HCT116 (cell line): ENCODE measurements around the gene SLC16A13. TPM values are rescaled to one million over a fixed set of nuclear protein-coding genes. Genes with fewer than 3 reads are reported as not detected.

Experiments
- ATAC-seq: fragments of 200-7000 bp; cut with Tn5 transposase; 2 replicates; pipeline ENCODE4 v1.9.1; 2020; ENCODE audit warnings: mild to moderate bottlenecking, moderate library complexity
- BruUV-seq: library from RNA; stranded (reverse); fragments of 400-500 nt; replicated peaks from 2 replicates; lab custom pipeline; 2021; lab: Mats Ljungman, UMichigan
- CTCF ChIA-PET: fragments of 300-600 bp; sonication (Branson Sonifier 250); formaldehyde crosslinking; loops from one replicate; lab custom pipeline; 2021; ENCODE audit warnings: antibody characterized with exemption; lab: Charles Lee
- POLR2A ChIA-PET: fragments of 300-600, 350-600 bp; sonication (Branson Sonifier 250); formaldehyde crosslinking; loops from one replicate; lab custom pipeline; 2021; ENCODE audit warnings: antibody characterized with exemption; lab: Charles Lee
- RAD21 ChIA-PET, 2 experiments: fragments of 300-600 bp; sonication (Branson Sonifier 250); formaldehyde crosslinking; loops; one replicate each; lab custom pipeline; 2023; ENCODE audit warnings: low total read pairs in 2 of 2; ENCODE audit not compliant: uncharacterized antibody in 2 of 2, unreplicated experiment in 2 of 2, low non-redundant PET in 1 of 2; lab: Charles Lee
- DNase-seq: peaks from one replicate; pipeline ENCODE4 v3.0.0-alpha.2; 2010; ENCODE audit warnings: low read depth, low spot score
- H2AFZ ChIP-seq: fragments of 200-600 bp; shearing (Covaris generic), sonication (generic); 2 replicates; pipeline ENCODE4 v1.6.1; 2017; ENCODE audit warnings: low read depth, mixed run types, mixed read lengths, antibody characterized with exemption, low read length; ENCODE audit not compliant: poor library complexity, severe bottlenecking
- H3K27ac ChIP-seq: 2 replicates; pipeline ENCODE4 v1.5.1; 2012; ENCODE audit warnings: low read depth, low read length
- H3K27me3 ChIP-seq: fragments of 200-600 bp; sonication (generic); 2 replicates; pipeline ENCODE4 v1.6.1; 2016; ENCODE audit warnings: mixed run types, low read length, mixed read lengths; ENCODE audit not compliant: insufficient read depth
- H3K36me3 ChIP-seq, 2 experiments: fragments of 200-500 bp in 1 of 2; fragments of 200-600 bp in 1 of 2; sonication (Bioruptor generic) in 1 of 2; sonication (generic) in 1 of 2; 2 replicates each; pipeline versions ENCODE4 v1.5.1 to v1.6.1; 2014 to 2016; ENCODE audit warnings: low read length in 2 of 2, inconsistent platforms in 1 of 2, mixed read lengths in 1 of 2, mixed run types in 1 of 2; ENCODE audit not compliant: insufficient read depth in 2 of 2, control insufficient read depth in 1 of 2
- H3K4me1 ChIP-seq, 2 experiments: fragments of 200-600 bp in 1 of 2; sonication (generic) in 1 of 2; 2 replicates each; pipeline versions ENCODE4 v1.5.1 to v1.6.1; 2012 to 2017; ENCODE audit warnings: low read length in 2 of 2, inconsistent platforms in 1 of 2, mild to moderate bottlenecking in 1 of 2, mixed read lengths in 1 of 2, mixed run types in 1 of 2, moderate library complexity in 1 of 2; ENCODE audit not compliant: insufficient read depth in 2 of 2, control insufficient read depth in 1 of 2
- H3K4me2 ChIP-seq: fragments of 200-600 bp; sonication (generic); 2 replicates; pipeline ENCODE4 v1.6.1; 2017; ENCODE audit warnings: mixed run types, low read length, mixed read lengths
- H3K4me3 ChIP-seq, 2 experiments: fragments of 200-600 bp in 1 of 2; sonication (generic) in 1 of 2; replicated peaks in 1 of 2; 2 replicates each; pipeline ENCODE4 v1.5.1; 2011 to 2016; ENCODE audit warnings: low read length in 2 of 2, control low read depth in 1 of 2, low read depth in 1 of 2, mild to moderate bottlenecking in 1 of 2, mixed read lengths in 1 of 2, mixed run types in 1 of 2
- H3K79me2 ChIP-seq: fragments of 200-600 bp; sonication (generic); 2 replicates; pipeline ENCODE4 v1.6.1; 2017; ENCODE audit warnings: mild to moderate bottlenecking, mixed run types, low read length, moderate library complexity, mixed read lengths; ENCODE audit not compliant: insufficient read depth
- H3K9ac ChIP-seq: fragments of 200-600 bp; sonication (generic); 2 replicates; pipeline ENCODE4 v1.6.1; 2016; ENCODE audit warnings: low read length, mixed read lengths
- H3K9me2 ChIP-seq: fragments of 200-600 bp; sonication (generic), shearing (Covaris generic); 2 replicates; pipeline ENCODE4 v1.6.1; 2017; ENCODE audit warnings: mixed run types, mild to moderate bottlenecking, moderate library complexity; ENCODE audit not compliant: insufficient read depth
- H3K9me3 ChIP-seq, 2 experiments: fragments of 200-500 bp in 1 of 2; fragments of 200-600 bp in 1 of 2; sonication (Bioruptor generic) in 1 of 2; sonication (generic) in 1 of 2; 2 replicates each; pipeline ENCODE4 v1.6.1; 2014 to 2017; ENCODE audit warnings: low read length in 2 of 2, mixed read lengths in 2 of 2, inconsistent platforms in 1 of 2, low read depth in 1 of 2, mild to moderate bottlenecking in 1 of 2, mixed run types in 1 of 2, moderate library complexity in 1 of 2; ENCODE audit not compliant: control insufficient read depth in 1 of 2, insufficient read depth in 1 of 2
- H4K20me1 ChIP-seq: fragments of 200-600 bp; sonication (generic), shearing (Covaris generic); 2 replicates; pipeline ENCODE4 v1.6.1; 2017; ENCODE audit warnings: mixed run types, mild to moderate bottlenecking, moderate library complexity; ENCODE audit not compliant: insufficient read depth
- ATF3 ChIP-seq: IDR thresholded peaks from 2 replicates; pipeline ENCODE4 v1.6.1; 2012
- CEBPB ChIP-seq: IDR thresholded peaks from 2 replicates; pipeline ENCODE4 v1.6.1; 2012; ENCODE audit warnings: low read depth
- CTCF ChIP-seq, 3 experiments: fragments of 200-600 bp in 1 of 3; sonication (generic) in 1 of 3; IDR thresholded peaks in 2 of 3; conservative IDR thresholded peaks in 1 of 3; 2 replicates each; pipeline ENCODE4 v1.5.1; 2012 to 2017; ENCODE audit warnings: low read depth in 2 of 3, low read length in 2 of 3, antibody characterized with exemption in 1 of 3, borderline replicate concordance in 1 of 3, control low read depth in 1 of 3, mild to moderate bottlenecking in 1 of 3, mixed read lengths in 1 of 3, mixed run types in 1 of 3, moderate library complexity in 1 of 3; ENCODE audit not compliant: insufficient read depth in 1 of 3
- EGR1 ChIP-seq: IDR thresholded peaks from 2 replicates; pipeline ENCODE4 v1.6.1; 2012; ENCODE audit warnings: low read depth
- EZH2 ChIP-seq: fragments of 200-600 bp; sonication (generic); IDR thresholded peaks from 2 replicates; pipeline ENCODE4 v1.6.1; 2017; ENCODE audit warnings: antibody characterized with exemption, mixed run types
- EZH2phosphoT487 ChIP-seq: fragments of 200-600 bp; IDR thresholded peaks from 2 replicates; pipeline ENCODE4 v1.6.1; 2018; ENCODE audit warnings: antibody characterized with exemption, borderline replicate concordance
- JUND ChIP-seq: IDR thresholded peaks from 2 replicates; pipeline ENCODE4 v1.6.1; 2012
- MAX ChIP-seq: IDR thresholded peaks from 2 replicates; pipeline ENCODE4 v1.6.1; 2012
- POLR2AphosphoS5 ChIP-seq: IDR thresholded peaks from 2 replicates; pipeline ENCODE4 v1.6.1; 2011; ENCODE audit warnings: mild to moderate bottlenecking, low read depth, low read length, moderate library complexity
- SP1 ChIP-seq: IDR thresholded peaks from 2 replicates; pipeline ENCODE4 v1.6.1; 2012; ENCODE audit warnings: low read depth
- SRF ChIP-seq: IDR thresholded peaks from 2 replicates; pipeline ENCODE4 v1.6.1; 2012; ENCODE audit warnings: low read depth
- TCF7L2 ChIP-seq: IDR thresholded peaks from 2 replicates; pipeline ENCODE4 v1.7.0; 2011; ENCODE audit warnings: borderline replicate concordance, inconsistent platforms; ENCODE audit not compliant: insufficient read depth, insufficient read length; ENCODE audit errors: extremely low read depth
- YY1 ChIP-seq: IDR thresholded peaks from 2 replicates; pipeline ENCODE4 v1.6.1; 2011; ENCODE audit warnings: low read length, low read depth, moderate library complexity, mild to moderate bottlenecking; ENCODE audit not compliant: insufficient replicate concordance; ENCODE audit errors: extremely low read depth
- ZBTB33 ChIP-seq: IDR thresholded peaks from 2 replicates; pipeline ENCODE4 v1.6.1; 2011; ENCODE audit warnings: mild to moderate bottlenecking, low read length, moderate library complexity; ENCODE audit not compliant: insufficient replicate concordance; ENCODE audit errors: extremely low read depth
- ZFX ChIP-seq: fragments of 450-650 bp; IDR thresholded peaks from 2 replicates; pipeline ENCODE4 v1.6.1; 2017
- intact Hi-C: fragments of 100-400 bp; cut with micrococcal nuclease; formaldehyde crosslinking; loops from 2 replicates; pipeline ENCODE4 v1.10.0; 2022
- total RNA-seq: library from RNA; stranded (reverse); gene quantifications from one replicate; pipeline ENCODE4 v1.2.1, GENCODE V29; 2021; ENCODE audit not compliant: unreplicated experiment

SLC16A13 gene
- total RNA-seq, 1 experiment from 2014 or later, result 6.8 TPM

GRCh38 chr17:7047566-7047965, 11.8 kb downstream of the SLC16A13 start:
- Histone ChIP-seq H3K79me2 (no peaks in the 10 kb centered on the region), H3K9me3 (no peaks in the 10 kb centered on the region), H3K4me2 (peak overlapping the region; percentile 95), H2AFZ (no peak overlapping the region), H4K20me1 (no peaks in the 10 kb centered on the region), H3K4me1 (peaks cover 31 to 54% of the 10 kb centered on the region in 2 experiments), H3K9ac (no peak overlapping the region), H3K27me3 (no peaks in the 10 kb centered on the region), H3K4me3 (peak overlapping the region in 1 of 2 experiments; percentile 65; a peak in 2 of 4 replicates), H3K36me3 (no peaks in the 10 kb centered on the region), H3K9me2 (no peaks in the 10 kb centered on the region), H3K27ac (no peak overlapping the region)
- intact Hi-C loops, result loop anchor here (5.0 kb wide), 3 partner anchors 250 to 640 kb away; partner anchors contain the start of genes KCTD11, TP53 and WRAP53
- POLR2A ChIA-PET, result interaction anchor here (0.8 kb wide), 1 partner anchor 118 kb away, joined by 3 read pairs; no protein-coding TSS in a partner anchor
- BruUV-seq, result no TSS peak
- ATAC-seq (no peak), DNase-seq (no peak)
- RAD21 ChIA-PET, result interaction anchor here in 1 of 2 experiments (2.3 kb wide), 1 partner anchor 130 kb away, joined by 11 read pairs; no protein-coding TSS in a partner anchor
- CTCF ChIA-PET, result interaction anchor here (0.6 to 5.4 kb wide), 3 partner anchors 8 to 118 kb away, joined by 3 to 53 read pairs (median 4); no protein-coding TSS in a partner anchor
- no peak for TF ChIP-seq ZBTB33
- TF ChIP-seq SP1, result no peak
- no peak for TF ChIP-seq EZH2phosphoT487
- no peak for TF ChIP-seq ATF3
- no peak for TF ChIP-seq SRF
- no peak for TF ChIP-seq EGR1
- no peak for TF ChIP-seq MAX
- no peak for TF ChIP-seq ZFX
- TF ChIP-seq TCF7L2, result no peak
- no peak for TF ChIP-seq EZH2
- TF ChIP-seq YY1, result no peak
- TF ChIP-seq JUND, result no peak
- no peak for TF ChIP-seq POLR2AphosphoS5
- TF ChIP-seq CEBPB, result no peak
- TF ChIP-seq CTCF (IDR thresholded peaks at IDR 0.05 in 2 of 3, conservative IDR thresholded peaks at IDR 0.05 in 1 of 3; ENCODE audit: borderline replicate concordance in 1 of 3, insufficient read depth in 1 of 3, low read depth in 2 of 3, low read length in 2 of 3), result no peak
